Measurements from ENCODE around the gene LHFPL2.
"Not testable (repeated sequence)": the region's sequence is repeated elsewhere in the genome, so short reads cannot be mapped to it uniquely, and the experiment has no call there.

Gene LHFPL2

DNA sequence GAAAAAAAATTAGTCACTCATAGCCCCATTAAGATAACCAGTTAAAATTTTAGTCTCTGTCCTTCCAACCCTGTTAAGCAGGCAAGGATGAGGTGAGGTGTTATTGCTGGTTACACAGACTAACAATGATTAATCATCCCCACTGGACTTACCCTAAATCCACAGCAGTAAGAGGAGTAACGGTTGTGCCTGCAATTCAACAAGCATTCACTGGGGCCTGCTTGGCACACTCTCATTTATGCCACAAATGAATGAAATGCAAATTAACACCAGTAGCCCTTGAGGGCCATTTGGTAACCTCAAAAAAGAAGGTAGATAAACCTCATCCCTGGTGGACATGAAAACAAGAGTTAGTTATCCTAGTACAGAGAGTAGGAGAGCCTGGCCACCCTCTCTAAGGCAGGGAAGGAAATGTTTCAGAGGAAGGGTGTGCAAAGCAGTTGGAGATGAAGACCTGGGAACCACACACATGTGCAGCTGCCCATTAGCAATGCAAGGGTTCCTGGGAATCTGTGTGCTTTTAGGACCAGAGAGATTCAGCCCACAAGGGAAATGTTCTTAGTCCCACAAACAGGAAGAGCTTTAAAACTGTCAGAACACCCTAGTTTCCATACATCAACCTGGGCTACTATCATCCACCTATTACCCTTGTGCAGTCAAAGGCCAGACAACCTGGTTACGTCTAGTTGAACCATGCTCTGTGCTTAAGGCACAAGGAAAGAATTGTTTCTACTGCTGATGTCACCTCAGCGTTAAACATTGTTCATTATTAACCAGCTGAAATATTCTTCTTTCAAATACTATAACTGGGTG lies 7.7 kb downstream of the LHFPL2 start:
- DNase-seq (ENCODE audit: low read depth), result no peak

DNA sequence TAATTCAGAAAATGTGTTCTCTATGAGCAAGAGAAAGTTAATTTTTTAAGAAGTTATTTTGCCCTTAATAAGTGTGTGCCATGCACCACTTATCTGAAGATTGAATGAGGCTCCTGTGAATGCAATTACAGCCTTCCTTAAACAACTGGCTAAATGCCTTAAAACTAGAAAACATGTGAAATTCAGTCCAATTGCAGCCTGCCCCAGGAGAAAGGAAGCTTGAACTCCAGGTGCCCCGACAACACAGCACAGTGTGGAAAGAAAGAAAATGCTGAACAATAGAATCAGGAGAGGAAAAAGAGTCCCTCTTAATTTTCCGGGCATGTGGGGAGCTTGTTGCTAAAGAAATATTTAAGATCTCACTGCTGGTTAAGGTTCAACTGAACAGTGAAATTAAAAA lies 8.8 kb downstream of the LHFPL2 start:
- DNase-seq (ENCODE audit: low read depth), result no peak

DNA sequence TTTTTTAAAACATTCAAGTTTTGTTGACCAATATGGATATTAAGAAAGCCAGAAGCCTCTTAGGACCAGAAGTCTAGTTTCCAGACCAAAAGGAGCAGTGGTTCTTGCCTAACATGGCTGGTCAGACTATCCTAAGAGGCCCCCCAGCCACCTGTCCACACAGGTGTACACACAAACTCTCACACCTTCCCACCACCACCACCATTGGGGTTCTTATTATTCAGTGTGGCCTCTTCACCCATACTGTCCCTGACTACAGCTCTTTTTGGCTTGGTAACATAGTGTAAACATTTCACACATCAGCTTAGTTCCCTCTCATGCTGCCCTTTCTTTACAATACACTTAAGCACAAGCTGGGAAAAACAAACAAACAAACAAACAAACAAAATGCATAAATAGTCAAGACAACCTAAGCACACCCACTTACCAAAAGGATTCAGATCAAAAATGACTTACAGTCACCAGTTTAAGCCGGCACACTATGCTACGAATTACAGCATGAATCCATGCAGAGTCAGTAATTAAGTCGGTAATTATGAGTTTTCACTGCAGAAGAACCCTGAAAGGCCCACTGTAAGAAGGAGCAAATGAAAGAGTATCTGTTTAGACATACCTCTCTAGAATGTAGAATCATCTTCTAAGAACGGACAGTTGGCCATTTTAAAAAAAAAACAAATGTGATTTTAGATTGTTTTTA lies 9.5 kb downstream of the LHFPL2 start:
- no peak for DNase-seq (ENCODE audit: low read depth)

DNA sequence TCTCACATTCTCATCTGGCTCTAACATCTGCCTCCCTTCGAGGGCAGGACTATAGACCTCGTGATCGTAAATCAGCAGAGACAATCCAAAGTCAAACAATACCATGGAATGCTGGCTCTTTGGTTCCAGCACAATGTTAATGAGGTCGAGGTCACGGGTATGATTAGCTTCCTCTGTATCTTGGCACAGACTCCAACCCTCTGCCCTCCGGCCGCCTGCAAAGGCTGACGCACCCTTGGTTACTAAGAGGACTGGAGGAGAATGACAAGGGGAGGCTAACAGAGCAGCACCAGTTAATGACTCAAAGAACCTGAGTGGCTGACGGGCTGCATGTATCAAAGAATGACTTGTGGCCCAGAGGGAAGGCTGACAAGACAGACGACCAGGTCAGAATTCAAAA lies 10.1 kb downstream of the LHFPL2 start:
- no peak for DNase-seq (ENCODE audit: low read depth)

DNA sequence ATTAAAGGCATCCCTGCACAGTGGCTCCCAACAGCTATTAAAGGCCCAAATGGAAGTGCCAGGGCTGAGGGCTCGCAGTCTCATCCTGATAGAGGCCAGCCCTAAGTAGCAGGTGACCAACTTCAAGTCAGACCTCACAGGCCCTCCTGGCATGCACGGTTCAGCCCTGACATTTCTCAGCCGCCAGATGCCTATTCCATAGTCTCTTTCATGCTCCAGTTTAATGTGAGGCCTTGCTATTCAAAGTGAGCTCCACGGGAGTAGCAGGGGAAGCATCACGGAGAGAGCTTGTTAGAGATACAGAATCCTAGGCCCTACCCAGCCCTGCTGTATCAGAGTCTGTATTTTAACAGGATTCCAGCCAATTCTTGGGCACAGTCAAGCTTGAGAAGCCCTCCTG lies 11.1 kb downstream of the LHFPL2 start:
- DNase-seq (ENCODE audit: low read depth), result no peak

DNA sequence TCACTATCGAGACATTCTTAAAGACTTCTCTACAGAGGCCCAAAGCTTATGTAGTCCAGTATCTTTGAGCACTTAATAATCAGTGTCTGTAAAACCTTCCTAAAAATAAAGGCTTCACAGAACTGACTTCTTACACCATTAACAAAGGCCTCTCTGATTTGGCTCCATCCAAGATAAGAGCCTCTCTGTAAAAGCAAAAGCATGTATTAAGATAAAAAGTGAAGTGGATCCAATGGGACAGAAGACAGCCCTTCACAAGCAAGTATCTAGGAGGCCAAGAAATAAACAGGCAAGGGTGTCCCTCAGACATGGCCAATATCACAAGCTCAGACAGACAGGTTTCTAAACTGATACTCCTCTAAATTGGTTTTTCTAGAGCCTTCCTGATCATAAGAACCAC lies 11.9 kb downstream of the LHFPL2 start:
- no peak for DNase-seq (ENCODE audit: low read depth)

DNA sequence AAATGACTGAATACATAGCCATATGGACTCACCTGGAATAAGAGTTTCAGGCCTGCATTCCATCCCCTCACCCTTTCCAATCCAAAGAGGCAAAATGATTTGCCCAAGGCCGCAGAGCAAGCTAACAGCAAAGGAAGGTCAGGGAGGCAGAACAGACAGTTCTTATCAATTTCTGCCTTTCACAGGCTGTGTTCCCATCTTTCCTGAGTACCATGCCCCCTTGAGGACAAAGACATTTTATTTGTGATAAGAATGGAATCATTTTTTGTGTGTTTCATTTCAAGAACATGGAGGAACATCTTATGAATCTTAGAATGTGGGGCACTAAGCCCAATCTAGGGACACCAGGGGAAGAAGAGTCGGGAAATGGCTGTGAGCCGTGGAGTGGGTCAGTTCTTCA lies 13.9 kb downstream of the LHFPL2 start:
- DNase-seq (ENCODE audit: low read depth), result no peak

DNA sequence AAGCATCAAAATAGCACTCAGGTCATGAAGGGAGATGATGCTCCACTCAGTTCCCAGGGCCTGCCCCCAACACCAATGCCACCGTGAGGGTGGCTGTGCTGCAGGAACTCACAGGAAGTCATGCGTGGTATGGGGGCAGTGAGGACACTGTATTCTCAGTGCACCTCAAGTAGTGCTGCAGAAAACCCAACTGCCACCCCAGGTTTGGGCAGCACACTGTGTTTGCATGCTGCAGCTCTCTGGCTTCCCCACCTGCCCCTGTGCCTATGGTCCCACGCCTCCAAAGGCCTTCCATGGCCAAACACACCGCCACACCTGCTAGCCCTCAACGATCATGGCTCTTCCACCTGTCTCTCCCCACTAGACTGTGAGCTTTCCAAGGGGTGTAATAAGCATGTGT lies 14.3 kb downstream of the LHFPL2 start:
- no peak for DNase-seq (ENCODE audit: low read depth)

DNA sequence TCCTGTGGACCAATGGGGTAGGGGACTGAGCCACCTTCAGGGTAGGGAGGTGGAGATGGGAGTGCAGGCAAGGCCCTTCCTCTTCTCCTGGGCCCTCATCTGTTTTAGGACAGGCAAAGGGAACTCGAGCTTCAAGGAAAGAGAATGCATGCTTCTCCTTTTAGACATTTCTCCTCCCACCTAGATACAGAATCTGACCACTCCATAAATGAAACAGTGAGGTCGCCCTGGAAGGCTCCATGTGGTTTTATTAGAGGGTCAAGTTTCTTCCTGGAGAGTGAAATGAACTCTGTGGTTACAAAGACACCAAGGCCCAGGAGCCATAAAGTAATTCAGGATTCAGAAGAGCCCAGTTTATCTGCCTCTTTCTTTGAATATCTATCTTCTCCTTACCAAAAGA lies 14.9 kb downstream of the LHFPL2 start:
- no peak for DNase-seq (ENCODE audit: low read depth)

DNA sequence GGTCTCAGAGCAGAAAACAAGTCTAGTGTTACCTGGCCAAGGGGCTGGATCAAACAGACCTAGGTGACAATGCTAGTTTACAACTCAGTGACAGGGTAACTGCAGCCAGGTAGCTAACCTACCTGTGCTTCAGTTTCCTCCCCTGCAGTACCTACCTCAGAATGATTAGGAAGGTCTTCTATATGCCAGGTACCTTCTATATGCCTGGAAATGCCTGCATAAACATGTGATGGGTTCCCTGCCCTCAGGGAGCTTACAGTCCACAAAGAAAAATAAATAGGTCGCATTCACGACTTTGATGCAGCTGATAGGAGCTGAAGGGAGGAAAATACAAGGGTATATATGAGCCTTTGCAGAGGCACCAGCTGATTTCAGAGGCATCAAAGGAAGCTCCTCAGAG lies 16.1 kb downstream of the LHFPL2 start:
- DNase-seq (ENCODE audit: low read depth), result no peak

DNA sequence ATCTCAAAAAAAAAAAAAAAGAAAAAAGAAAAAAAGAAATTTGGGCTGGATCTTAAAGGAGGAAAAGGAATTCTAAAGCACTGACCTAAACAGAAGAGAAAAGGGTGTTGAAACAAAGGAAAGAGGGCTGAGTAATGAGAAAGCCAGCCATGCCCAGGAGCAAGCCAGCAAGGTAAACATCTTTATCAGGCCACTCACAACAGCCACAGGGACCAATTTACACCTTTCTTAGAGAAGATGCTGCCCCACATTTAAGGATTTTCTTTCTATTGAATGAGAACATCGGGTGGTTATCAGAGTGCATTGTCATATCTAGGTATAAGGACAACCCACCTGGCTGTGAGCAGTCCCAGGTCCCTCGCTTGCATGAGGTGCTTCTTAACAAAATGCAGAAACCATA lies 16.6 kb downstream of the LHFPL2 start:
- DNase-seq (ENCODE audit: low read depth), result no peak

DNA sequence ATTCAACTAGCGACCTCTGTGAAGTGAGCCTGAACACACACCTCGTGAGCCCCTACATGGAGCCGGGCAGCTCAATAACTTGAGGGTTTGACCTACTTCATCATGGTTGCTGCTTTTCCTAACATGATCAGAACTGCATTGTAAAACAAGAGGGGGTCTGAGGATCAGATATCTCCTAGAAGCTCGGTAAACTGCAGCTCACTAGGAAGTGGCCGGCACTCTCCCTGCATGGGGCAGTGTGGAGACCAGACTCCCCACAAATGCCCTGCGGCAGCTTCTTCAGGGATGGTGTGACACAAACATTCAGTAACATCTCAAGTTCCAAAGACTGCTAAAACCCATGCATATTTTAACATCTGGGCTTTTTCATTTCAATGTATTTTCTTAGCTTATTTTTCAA lies 18.5 kb downstream of the LHFPL2 start:
- DNase-seq (ENCODE audit: low read depth), result no peak

DNA sequence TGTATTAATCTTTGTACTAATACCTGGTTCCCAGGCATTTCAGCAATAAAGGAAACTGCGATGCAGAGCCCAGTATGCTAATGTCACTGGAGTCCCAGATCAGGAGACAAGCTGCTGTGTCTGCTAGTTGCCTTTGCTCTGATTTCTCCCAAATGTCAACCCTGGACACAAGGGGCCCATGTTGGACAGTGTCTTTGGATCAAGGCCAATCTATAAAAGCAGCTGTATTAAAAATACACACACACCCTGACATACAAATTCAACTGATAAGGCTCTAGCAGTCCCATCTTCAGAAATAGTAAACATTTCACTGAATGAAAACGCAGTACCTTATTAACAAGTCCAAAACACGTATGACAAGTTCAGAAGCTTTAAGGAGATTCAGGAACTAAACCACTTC lies 18.9 kb downstream of the LHFPL2 start:
- DNase-seq (ENCODE audit: low read depth), result no peak

DNA sequence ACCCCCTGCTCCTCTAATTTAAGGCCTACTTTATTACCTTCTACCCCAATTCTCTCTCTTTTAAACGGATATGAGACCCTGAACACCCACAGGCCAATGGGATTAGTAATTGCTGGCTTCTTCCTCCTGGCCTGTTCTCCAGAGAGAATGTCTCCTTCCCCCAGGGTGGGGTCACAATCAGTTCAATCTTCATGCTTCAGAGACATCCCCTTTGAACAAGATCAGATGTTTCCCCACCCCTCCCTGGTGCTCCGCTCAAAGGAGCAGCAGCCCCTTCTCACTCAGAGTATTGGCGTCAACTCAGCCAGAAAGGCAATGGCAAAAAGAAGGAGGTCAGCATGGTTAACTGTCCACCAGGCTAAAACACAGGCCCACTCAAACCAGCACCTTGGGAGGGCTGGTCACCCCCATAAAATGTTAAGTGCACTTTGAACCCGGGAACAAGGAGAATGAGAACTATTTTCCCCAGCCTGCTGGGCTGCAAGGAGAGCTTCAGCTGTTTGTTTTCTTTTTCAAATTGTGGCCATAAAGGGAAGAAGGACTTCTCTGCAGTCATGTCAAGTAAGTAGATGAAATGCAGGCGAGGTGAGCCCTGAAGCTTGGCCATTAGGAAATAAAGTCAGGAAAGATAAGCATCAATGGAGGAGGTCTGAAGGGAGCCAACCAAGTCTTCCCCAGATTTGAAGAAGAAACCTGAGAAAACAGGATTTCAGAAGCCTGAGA lies 20.1 kb downstream of the LHFPL2 start:
- no peak for DNase-seq (ENCODE audit: low read depth)

DNA sequence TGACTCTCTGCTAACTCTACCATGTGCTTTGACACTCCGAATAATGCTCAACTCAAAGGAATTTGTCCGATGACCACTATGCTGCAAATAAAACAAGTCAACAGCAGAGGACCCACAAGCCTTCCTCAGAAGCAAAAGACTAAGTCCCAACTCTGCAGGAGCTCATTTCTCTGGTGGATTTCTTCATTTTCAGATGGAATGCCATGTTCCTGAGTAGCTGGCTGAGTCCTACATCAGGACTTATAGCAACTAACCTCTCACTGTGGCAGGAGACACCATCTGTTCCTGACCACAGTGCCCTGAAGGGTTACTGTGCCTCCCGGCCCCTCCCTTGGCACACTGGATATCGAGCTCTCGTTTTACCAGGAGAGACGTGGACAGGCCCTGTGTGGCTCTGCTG lies 20.8 kb downstream of the LHFPL2 start:
- DNase-seq (ENCODE audit: low read depth), result no peak

DNA sequence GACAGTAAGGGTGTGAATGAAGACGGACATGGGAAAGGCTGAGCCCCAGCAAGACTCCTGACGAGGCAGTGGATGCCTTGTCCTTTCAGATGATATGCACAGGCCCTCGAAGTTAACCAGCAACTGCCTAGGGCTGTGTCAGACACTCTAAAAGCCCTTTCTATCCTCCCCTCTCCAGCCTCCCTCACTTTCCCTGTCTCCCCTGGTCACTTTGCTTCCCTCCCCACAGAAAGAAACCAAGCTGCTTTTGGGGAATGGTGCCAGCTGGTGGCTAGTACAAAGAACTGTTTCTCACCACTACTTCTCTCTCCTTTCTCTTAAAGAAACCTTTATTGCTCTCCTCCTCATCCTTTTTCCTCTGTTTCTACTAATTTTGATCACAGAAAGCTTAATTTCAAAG lies 21.4 kb downstream of the LHFPL2 start:
- no peak for DNase-seq (ENCODE audit: low read depth)

DNA sequence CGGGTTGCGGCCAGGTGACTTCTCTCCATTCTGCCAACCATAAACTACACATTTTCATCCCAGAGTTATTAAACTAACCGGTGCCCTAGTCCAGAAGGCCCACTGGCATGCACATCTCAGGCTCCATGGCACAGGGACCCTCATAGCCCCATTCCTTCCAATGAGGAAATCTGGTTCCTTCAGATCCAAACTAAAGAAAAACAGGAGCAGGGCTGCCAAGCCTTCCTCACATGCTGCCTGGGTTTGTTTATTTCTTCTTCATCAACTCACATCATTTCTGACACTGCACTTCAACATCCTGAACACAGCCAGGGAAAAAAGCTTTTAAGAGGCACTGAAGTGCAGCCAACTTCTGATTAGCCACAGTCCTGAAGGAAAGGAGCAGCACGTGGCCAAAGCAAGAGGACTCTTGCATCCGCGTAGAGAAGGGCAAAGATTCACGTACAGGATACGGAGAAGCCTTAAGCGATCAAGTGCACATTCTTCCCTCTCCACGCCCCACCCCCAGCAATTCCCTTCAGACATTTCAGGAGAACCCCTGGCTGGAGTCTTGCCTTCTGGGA lies 22.5 kb downstream of the LHFPL2 start:
- DNase-seq (ENCODE audit: low read depth), result no peak

DNA sequence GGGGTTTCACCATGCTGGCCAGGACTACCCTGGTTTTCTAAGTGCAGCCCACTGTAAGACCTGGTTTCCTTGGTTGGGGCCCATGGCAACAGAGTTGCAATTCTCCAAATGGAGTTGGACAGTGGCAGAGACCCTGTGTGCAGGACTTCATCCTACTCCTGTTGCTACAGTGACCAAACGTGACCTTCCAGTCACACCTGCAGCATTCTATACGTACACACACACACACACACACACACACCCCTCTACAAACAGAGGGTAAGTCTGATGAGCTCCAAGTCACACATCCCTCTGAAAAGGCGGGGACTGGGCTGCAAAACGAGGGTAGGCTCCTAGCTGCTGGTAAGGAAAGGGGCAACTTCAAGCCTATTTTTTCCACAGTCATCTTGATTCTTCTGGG lies 23.6 kb downstream of the LHFPL2 start:
- no peak for DNase-seq (ENCODE audit: low read depth)

DNA sequence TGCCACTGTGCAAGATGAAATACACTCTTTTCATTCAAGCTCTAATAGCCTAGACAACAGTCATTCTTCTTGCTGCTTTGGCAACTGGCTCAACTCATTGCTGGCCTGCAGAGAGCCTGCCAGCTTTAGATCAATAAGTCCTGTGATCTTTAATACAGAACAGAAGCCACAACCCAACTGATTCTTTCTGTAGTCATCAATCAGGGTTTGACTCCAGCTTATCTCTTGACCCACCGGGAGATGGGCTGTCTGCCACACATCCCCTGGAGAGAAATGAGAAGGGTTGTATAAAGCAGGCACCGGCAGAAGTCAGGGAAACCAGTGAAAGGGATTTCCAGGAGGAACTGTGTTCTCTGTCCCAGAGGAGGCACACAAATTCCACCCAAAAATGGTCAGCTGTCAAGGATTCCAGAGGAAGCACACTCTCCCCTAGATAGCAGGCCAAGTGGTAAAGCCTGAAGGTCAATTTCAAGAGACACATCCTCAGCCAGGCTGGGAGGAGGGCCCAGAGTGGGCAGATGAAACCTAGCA lies 24.5 kb downstream of the LHFPL2 start:
- DNase-seq (ENCODE audit: low read depth), result no peak

DNA sequence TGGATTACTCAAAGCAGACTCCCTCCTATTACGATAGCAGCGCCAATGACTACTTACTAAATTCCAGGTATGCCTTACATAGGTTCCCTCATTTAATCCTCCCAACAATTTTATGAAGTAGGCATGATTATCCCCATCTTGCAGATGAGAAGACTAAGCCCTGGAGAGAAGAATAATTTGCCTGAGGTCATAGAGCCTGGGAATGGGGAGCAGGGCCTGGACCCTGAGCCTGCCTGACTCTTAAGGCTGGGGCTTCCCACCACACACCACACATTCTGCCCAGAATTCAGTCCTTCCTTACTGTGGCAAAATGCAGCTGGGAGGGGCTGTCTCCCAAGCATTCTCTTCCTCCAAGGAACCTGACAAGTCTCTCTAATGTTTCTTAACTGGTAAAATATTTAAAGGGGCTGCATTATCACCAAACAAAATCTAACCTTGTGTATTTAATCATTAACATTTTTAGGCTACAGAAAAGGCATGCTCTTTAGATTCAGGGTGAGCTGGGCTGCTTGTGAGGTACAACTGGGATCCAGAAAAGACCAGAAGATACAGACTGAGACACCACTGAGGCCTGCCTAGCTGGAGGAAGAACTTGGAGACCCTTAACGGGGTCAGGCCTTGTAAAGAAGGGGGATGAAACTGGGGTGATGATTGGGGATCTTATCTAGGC lies 26.1 kb downstream of the LHFPL2 start:
- no peak for DNase-seq (ENCODE audit: low read depth)

DNA sequence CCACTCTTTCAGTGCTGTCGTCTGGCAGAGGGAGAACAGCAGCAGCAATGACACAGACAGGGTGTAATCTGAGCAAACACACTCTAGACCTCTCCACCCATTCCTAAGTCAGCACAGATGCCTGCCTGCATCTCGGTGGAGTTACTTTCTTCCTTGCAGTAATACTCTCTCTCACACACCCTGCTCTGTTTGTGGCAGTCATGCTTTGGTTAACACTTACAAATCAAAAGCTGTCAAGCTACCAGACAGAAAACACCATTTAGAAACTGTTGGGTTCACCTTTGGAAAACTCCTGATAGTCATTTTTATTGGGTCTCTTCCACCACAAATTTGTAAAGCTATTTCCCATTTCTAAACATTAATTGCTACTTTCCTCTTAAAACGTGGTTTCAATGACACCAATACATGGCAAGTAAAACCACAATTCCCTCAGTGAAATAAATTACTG lies 27.3 kb downstream of the LHFPL2 start:
- no peak for DNase-seq (ENCODE audit: low read depth)

DNA sequence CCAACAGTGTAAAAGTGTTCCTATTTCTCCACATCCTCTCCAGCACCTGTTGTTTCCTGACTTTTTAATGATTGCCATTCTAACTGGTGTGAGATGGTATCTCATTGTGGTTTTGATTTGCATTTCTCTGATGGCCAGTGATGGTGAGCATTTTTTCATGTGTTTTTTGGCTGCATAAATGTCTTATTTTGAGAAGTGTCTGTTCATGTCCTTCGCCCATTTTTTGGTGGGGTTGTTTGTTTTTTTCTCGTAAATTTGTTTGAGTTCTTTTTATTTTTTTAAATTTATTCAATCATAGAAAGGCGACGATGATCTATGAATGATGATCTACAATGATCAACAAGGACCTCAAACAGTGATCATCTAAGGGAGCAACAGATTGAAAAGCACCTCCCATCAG lies 28.5 kb downstream of the LHFPL2 start:
- DNase-seq (ENCODE audit: low read depth), result not testable (repeated sequence)
